Mammary epithelial cell (primary cell): ENCODE data around the gene ZCRB1.

Source experiments
- EZH2 ChIP-seq: IDR thresholded peaks from 2 replicates; pipeline ENCODE4 v1.6.1; 2012; ENCODE audit warnings: low read length, inconsistent platforms, borderline replicate concordance
- TF ChIP-seq, protein P1 (sequence below), 2 donors: IDR thresholded peaks in 1 of 2; conservative IDR thresholded peaks in 1 of 2; 2 replicates each; pipeline ENCODE4 v1.5.1; 2011 to 2012; ENCODE audit warnings: inconsistent platforms in 2 of 2, low read length in 2 of 2, mild to moderate bottlenecking in 2 of 2, control low read depth in 1 of 2, low read depth in 1 of 2; ENCODE audit not compliant: insufficient read depth in 1 of 2; ENCODE audit errors: extremely low read depth in 1 of 2

DNA sequence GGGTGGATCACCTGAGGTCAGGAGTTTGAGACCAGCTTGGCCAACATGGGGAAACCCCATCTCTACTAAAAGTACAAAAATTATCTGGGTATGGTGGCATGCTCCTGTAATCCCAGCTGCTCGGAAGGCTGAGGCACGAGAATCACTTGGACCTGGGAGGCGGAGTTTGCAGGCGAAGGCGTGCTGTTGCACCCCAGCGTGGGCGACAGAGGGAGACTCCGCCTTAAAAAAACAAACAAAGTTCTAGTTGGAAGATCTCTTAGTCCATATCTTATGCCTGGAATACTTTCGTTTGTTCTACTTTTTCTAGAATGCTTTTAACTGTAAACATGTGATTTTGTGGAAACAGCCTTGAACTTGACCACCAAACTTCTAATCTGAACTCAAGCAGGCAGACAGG lies 38.8 kb upstream of the ZCRB1 start:
- TF ChIP-seq, protein P1, sequence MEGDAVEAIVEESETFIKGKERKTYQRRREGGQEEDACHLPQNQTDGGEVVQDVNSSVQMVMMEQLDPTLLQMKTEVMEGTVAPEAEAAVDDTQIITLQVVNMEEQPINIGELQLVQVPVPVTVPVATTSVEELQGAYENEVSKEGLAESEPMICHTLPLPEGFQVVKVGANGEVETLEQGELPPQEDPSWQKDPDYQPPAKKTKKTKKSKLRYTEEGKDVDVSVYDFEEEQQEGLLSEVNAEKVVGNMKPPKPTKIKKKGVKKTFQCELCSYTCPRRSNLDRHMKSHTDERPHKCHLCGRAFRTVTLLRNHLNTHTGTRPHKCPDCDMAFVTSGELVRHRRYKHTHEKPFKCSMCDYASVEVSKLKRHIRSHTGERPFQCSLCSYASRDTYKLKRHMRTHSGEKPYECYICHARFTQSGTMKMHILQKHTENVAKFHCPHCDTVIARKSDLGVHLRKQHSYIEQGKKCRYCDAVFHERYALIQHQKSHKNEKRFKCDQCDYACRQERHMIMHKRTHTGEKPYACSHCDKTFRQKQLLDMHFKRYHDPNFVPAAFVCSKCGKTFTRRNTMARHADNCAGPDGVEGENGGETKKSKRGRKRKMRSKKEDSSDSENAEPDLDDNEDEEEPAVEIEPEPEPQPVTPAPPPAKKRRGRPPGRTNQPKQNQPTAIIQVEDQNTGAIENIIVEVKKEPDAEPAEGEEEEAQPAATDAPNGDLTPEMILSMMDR (conservative IDR thresholded peaks at IDR 0.05 in 1 of 2, IDR thresholded peaks at IDR 0.05 in 1 of 2; ENCODE audit: extremely low read depth in 1 of 2, insufficient read depth in 1 of 2, low read depth in 1 of 2, low read length in 2 of 2) = no peak
- no peak for TF ChIP-seq EZH2
